Astrocyte of the cerebellum (primary cell): ENCODE results near the gene UBE3D.
"Not testable (repeated sequence)": the region's sequence is repeated elsewhere in the genome, so short reads cannot be mapped to it uniquely, and the experiment has no call there.

Source experiments
- DNase-seq: peaks from one replicate; pipeline ENCODE4 v3.0.0-alpha.2; 2011; ENCODE audit warnings: low read depth
- H3K4me3 ChIP-seq: 2 replicates; pipeline ENCODE4 v1.5.1; 2011; ENCODE audit warnings: mild to moderate bottlenecking, low read depth, low read length, moderate library complexity
- CTCF ChIP-seq: IDR thresholded peaks from 2 replicates; pipeline ENCODE4 v1.5.1; 2012; ENCODE audit warnings: low read length, low read depth, moderate library complexity, mild to moderate bottlenecking; ENCODE audit errors: missing control alignments
- in situ Hi-C: cut with HindIII; loops from 2 replicates; pipeline ENCODE4 v1.10.0; 2017; ENCODE audit warnings: low sequenced_read_pairs

UBE3D gene

GRCh38 chr6:82953871-82954270 is 111.8 kb downstream of the UBE3D start:
- H3K4me3 ChIP-seq: no peak overlapping the region
- DNase-seq: no peak
- no peak for TF ChIP-seq CTCF
- in situ Hi-C loops: no loop called here

GRCh38 chr6:82951935-82952334 is 113.7 kb downstream of the UBE3D start:
- H3K4me3 ChIP-seq: no peak overlapping the region
- in situ Hi-C loops: no loop called here
- TF ChIP-seq CTCF: no peak
- no peak for DNase-seq

GRCh38 chr6:82951389-82951788 is 114.3 kb downstream of the UBE3D start:
- TF ChIP-seq CTCF: no peak
- DNase-seq: no peak
- in situ Hi-C loops: no loop called here
- H3K4me3 ChIP-seq: no peak overlapping the region

GRCh38 chr6:82930915-82931314 is 134.7 kb downstream of the UBE3D start:
- H3K4me3 ChIP-seq, DNase-seq, in situ Hi-C loops: not testable (repeated sequence)

- no peak for TF ChIP-seq CTCF
- no peak for DNase-seq
- in situ Hi-C loops: no loop called here
- H3K4me3 ChIP-seq: no peak overlapping the region
Observed at GRCh38 chr6:82924799-82925535, 140.7 kb downstream of the UBE3D start.

GRCh38 chr6:82921258-82921657 is 144.4 kb downstream of the UBE3D start:
- no peak for TF ChIP-seq CTCF
- in situ Hi-C loops: no loop called here
- no peak overlapping the region for H3K4me3 ChIP-seq
- DNase-seq: no peak

GRCh38 chr6:82917346-82918064 is 148.1 kb downstream of the UBE3D start:
- TF ChIP-seq CTCF: no peak
- no peak for DNase-seq
- in situ Hi-C loops: no loop called here

More at GRCh38 chr6:82917346-82918064, 148.1 kb downstream of the UBE3D start:
- no peak overlapping the region for H3K4me3 ChIP-seq
